Dedifferentiated amniotic fluid mesenchymal stem cell (primary cell): ENCODE results near the gene INCA1.

ENCODE experiments used
- DNase-seq: peaks from one replicate; pipeline ENCODE4 v3.0.0-alpha.2; 2016; ENCODE audit errors: extremely low spot score

The INCA1 gene

DNA sequence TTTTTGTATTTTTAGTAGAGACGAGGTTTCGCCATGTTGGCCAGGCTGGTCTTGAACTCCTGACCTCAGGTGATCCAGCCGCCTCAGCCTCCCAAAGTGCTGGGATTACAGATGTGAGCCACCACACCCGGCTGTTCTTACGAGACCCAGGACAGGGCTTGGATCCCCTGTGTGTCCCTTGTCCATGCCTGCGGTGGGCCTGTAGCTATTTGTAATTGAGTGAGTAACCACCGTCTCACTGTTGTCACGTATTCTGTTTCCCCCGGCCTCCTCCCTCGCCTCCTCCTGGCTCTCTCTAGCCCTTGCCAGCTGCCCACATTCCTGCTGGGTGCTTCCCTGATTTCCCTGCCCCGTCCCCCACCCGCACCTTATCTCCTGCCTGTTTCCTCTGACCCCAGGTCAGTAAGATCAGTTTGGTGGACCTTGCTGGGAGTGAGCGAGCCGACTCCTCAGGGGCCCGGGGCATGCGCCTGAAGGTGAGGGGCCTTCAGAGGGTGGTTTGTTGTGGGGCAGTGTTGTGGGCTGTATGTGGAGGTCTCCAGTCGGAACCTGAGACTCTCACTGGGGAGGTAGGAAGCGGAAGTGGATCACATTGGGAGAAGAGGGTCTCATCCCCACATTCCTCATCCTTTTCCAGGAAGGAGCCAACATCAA is 6.0 kb upstream of the INCA1 start:
- no peak for DNase-seq

DNA sequence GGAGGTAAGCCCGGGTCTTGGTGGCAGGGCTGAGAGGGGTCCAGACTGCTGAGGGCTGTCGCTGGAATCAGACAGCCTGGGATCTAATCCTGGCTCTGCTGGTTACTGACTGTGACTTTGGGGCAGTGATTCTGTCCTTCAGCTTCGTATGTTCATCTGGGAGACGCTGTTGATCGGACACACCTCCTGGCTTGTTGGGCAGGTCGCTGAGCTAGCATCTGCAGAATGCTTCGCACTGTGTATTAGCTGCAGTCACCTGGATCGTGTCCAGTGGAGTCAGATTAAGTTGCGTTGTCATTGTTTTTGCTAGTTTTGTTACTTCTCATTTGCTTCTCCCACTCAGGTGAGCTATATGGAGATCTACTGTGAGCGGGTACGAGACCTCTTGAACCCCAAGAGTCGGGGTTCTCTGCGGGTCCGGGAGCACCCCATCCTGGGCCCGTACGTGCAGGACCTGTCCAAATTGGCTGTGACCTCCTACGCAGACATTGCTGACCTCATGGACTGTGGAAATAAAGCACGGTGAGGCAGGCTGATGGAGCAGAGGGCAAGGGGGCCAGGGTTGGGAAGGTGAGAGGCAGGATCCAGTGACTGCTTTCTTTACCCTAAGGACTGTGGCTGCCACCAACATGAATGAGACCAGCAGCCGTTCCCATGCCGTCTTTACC is 4.9 kb upstream of the INCA1 start:
- DNase-seq, result no peak

GRCh38 chr17:5000237-5000639 is 2.9 kb upstream of the INCA1 start:
- DNase-seq, result no peak

DNA sequence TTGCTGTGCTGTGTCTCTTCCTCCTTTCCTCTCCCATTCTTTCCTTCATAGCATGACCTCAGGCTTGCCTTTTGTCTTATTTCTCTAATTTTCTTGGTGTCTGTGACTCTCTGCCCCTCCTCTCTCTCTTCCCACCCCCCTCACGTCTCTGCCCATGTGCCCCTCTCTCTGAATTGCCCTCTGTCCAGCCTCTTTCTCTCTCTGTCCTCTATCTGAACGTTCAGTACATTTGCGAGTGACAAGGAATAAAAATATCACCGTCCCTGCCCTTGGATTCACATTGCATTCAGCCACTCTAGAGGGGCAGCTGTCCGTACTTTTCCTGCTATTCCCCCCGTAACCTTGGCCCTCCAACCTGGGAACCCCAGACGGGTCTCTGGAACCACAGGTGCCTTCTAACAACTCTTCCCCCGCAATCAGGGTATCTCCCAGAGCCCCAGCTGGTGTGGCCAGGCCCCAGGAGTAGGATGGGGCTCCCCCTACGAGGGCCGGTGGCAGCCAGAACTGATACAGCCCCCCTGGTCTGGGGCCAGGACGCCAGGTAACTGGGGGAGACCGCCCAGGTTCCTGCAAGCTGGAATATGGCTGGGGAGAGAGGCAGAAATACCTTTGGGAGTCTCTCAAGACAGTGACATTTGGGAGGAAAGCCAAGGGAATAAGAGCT is 2.2 kb upstream of the INCA1 start:
- DNase-seq, result no peak

- DNase-seq, result no peak
Observed at GRCh38 chr17:4998732-4999429, 1.6 kb upstream of the INCA1 start.

DNA sequence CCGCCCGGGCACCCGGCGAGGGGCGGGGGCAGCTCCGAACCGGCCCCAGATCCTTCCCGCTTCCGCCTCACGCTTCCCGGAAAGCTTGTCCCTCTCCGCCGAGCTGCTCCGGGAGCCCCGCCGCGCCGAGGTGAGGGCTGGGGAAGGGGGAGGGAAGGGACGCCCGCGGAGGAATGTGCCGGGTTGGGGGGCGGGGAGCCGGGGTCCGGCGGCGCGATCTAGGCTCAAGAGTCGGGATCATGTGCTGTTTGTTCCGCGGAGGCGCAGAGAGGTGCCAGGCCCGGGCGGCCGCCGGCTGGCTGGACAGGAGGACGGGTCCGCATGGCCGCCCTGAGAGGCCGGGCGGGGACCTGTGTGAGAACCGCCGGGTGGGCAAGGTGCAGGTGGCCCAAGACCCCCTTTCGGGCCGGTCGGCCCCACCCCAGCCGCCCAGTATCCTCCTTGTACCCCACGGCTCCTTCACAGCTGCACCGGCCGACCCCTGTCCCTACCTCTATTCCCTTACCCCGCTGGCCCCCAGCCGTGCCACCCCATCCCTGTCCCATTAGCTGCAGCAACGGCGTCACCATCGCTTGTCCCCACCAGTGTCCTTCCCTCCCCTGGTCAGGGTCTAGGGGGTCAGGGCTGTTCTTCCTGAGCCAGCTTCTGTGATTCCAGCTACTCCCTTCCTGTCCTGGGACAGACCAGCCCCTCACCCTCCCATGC is 857 bp upstream of the INCA1 start:
- DNase-seq, result no peak

- no peak for DNase-seq
Observed at GRCh38 chr17:4994081-4994595, 3.2 kb downstream of the INCA1 start.

- peak; percentile 20 for DNase-seq
Observed at GRCh38 chr17:4987767-4988567, 9.4 kb downstream of the INCA1 start.

DNA sequence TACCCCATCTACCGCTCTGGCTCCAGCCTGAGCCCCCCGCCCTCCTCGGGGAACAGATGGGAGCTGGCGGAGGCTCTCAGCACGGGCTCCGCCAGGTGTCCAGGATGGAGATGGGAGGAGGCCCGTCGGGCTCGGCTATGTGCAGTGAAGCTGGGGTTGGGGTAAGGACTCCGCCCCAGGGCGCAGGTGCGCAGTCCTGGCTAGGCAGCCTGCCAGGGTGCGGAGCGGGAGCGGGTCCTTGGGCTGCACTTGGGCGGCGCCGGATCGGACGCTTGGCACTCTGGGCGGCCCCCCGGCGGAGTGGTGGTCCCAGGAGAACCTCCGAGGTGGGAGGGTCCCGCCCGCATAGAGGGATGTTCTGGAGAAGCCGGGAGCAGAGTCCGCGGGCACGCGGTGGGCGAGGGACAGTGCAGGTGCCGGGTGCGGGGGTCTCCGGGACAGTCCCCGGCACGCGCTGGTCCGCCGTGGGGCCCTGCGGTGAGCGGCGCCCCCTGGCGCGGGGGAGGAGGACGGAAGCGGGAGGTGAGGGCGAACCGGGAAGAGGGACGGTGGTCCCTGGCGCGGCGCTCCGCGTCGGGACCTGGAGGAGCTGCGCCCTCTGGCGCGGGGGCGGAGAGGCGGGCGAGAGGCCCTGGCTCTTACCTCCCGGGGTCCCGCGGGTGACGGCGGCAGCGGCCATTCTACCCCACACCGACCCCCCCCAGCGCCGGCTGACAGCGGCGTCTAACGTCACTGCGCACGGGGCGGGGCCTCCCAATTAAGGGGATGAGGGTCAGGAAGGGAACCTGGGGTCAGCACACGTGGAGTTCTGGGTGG is 10.2 kb downstream of the INCA1 start, which contains the start of gene CAMTA2:
Gene CAMTA2 (minus strand): TSS at position 725 of the 816 bp plus-strand sequence. CDS start 1,453 bp downstream, outside the sequence.
- DNase-seq, result peak; percentile 58

GRCh38 chr17:4986403-4986802 is 10.9 kb downstream of the INCA1 start:
- DNase-seq, result no peak

DNA sequence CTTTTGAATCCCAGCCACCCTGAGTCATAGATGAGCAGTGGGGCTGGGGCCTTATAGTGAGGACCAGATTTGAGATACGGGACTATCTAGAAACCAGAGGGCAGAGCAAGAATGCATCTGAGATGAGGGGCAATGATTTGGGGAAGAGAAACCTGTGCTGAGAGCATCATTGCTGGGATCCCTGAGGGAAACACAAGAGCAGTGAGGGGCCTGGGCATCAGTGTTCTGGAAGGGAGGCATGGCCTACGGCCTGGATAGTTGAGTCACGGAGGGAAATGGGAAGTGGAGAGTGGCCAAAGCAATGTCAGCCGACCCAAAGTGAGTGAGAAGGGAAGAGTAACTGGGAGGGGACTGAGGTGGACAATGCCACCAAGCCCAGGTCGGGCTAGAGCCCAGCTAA is 15.0 kb downstream of the INCA1 start:
- DNase-seq, result no peak

DNA sequence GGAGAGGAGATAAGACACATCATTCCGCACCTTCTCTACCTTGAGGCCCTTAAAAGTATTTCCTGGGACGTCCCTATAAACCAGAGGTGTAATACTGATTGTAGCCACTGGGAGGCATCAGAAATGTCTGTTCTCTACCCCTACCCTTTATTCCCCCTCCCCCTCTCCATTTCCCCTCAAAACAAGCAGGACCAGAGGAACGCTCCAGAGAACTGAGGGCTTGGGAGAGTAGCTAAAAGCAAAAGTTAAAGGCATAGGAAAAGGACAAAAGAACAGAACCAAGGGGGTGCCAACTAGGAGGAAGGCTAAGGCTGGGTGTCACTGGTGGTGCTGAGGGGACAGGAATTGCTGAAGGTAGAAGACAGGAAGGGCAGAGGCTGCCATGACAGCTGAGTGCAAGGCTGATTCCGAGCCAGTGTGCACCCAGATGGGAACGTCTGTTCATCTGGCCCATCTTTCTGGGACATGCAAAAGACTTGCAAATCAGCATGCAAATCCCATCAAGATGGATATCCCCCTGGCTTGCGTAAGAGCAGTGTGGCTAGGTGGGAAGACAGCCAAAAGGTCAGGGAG is 16.6 kb downstream of the INCA1 start:
- DNase-seq, result peak; percentile 31

DNA sequence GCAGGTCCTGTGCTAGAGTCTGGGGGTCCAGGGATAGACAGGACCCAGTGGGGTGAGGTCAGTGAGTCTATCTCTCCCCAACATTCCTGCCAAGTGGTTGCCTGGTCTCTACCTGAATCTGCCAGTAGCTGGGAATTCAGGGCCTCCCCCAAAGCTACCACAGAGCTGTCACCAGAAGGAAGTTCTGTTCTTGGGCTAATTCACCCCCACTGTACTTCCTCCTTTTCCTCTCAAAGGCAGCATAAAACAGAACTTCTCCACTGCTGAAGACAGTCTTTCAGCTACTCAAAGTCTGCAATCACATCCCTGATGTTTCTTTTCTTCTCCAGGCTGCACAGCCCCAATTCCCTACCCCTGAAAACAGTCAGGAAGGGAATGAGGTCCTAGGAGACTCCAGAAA is 18.6 kb downstream of the INCA1 start:
- DNase-seq, result no peak

- DNase-seq, result no peak
Observed at GRCh38 chr17:4974115-4974670, 23.1 kb downstream of the INCA1 start.

DNA sequence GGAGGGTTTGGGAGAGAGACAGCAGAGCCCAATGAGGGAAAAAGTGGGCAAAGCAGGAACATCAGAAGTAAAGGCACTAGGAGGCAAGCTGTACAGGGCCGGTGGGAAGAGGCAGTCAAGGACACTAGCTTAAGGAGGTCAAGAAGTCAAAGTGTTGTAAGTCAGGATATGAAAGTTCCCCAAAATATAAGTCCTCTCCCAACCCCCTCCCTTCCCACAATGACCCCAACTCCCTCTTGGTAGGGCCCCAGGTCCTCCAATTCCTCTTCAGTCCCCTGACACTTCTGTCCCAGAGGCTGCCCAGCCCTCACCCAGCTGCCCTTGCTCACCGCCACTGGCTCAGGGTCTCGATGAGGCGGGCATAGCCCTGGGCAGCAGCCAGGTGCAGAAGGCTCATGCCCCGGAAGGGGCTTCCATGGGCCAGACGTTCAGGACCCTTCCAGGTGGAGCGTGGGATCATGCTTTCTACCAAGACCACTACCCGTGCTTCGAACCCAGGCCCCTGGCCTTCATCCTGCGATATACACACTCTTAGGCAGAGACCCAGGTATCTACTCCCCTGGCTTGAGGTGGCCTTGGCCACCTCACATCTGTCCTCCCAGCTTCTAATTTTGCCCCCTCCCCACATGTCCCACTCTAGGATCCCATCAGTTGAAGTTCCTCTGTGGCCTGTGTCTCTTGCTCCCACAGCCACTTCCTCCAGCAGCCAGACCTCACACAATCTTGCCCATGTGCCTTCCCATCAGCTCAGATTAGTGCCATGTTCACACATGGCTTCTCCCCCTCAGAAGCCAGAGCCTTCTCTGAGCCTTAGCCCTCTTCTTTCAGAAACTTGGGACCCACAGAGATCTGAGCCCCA is 23.8 kb downstream of the INCA1 start:
- no peak for DNase-seq

GRCh38 chr17:4972752-4973151 is 24.6 kb downstream of the INCA1 start:
- no peak for DNase-seq

DNA sequence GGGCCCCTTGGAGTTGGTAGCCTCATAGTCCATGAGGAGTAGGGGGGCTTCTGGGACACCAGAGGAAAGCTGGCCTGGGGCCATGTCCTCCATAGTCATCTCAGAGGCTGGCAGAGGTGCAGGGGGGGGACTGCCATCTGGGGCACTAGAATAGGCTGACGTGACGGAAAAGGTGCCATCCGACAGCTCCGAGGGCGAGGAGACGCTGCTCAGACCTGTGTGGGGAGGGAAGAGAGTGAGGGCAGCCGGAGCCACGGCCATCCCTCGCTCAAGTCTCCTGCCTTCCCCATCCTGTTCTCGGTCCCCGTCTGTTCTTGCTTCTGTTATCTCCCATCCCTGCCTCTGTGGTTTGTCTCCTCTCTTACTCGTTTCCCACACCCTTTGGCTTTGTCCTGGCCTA is 25.0 kb downstream of the INCA1 start:
- DNase-seq, result no peak

- DNase-seq, result no peak
Observed at GRCh38 chr17:4971826-4972225, 25.5 kb downstream of the INCA1 start.
